Diencephalon (tissue), 1 donor: ENCODE data around the gene TUBA3D. TPM values are rescaled to one million over a fixed set of nuclear protein-coding genes. Genes with fewer than 3 reads are reported as not detected.

Source experiments
- total RNA-seq: library from RNA; depleted of rRNA; stranded (reverse); fragments of >200 nt; gene quantifications from one replicate; pipeline ENCODE4 v1.2.3, GENCODE V29; 2014

TUBA3D gene
- total RNA-seq, result not detected

DNA sequence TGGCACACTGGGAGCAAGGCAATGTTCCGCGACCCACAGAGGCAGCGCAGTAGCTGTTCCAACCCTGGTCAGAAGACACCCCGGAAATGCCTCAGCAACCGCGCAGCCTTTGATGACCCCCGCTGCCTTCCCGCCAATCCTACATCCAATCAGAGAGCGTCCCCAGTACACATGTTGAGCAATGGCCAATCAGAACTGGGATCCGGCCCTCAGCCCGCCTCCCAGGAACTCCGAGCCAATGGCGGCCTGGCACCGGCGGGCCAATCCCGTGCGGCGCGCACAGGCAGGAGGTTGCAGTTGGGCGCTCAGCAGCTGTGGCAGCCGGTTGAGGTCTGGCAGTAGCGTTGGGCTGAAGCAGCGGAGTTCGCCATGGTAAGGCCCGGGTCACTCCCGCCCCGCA lies at the start of gene TUBA3D:
Gene TUBA3D, plus strand, starts transcription at position 289 of the 400 bp plus-strand sequence. Its CDS starts 81 bp downstream, at position 370.

DNA sequence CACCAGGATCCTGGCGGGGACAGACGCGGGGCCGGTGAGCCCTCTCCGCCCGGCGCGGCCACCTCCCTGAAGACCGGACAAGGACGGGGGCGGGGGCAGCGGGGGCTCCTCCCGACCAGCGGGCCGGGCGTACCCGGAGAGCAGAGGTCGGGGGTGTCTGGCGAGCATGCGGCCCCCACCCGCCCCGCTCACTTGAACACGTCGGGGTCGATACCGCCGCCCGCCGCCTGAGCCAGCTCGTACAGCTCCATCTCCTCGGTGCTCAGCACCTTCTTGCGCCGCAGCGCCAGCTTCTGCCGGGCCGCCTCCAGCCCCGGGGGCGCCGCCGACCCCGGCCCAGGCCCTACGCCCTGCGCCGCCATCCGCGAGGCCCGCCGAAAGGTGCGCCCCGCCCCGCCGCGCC lies 16.1 kb downstream of the TUBA3D start, which contains the start of gene MZT2A:
Gene MZT2A, minus strand, starts transcription at position 383 of the 403 bp plus-strand sequence. Its CDS starts 21 bp downstream, at position 362.

DNA sequence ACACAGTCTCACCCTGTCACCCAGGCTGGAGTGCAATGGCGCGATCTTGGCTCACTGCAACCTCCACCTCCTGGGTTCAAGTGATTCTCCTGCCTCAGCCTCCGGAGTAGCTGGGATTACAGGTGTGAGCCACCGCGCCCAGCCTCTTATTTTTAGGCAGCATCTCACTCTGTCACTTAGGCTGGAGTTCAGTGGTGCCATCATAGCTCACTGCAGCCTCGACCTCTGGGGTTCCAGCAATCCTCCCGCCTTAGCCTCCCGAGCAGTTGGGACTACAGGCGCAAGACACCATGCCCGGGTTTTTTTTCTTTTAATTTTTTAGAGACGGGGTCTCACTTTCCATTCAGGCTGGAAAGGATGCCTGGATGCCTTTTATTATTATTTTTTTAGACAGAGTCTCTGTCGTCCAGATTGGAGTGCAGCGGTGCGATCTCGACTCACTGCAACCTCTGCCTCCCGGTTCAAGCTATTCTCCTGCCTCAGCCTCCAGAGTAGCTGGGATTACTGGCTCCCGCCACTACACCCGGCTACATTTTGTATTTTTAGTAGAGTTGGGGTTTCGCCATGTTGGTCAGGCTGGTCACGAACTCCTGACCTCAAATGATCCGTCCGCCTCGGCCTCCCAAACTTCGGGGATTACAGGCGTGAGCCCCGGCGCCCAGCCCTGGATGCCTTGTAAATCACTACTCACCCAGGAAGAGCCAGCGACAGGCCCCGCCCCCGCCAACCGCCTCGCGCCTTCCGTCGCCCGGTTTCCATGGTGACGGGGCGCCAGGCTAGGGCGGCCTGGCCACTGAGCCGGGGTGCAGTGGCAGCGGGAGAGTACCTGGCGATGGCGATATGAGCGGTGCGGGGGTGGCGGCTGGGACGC lies 51.4 kb downstream of the TUBA3D start, which contains the start of gene CCDC74A:
Gene CCDC74A, plus strand, starts transcription at position 758 of the 871 bp plus-strand sequence. Its CDS starts 83 bp downstream, at position 841.

Other genes starting within 250 kb of the TUBA3D start
- gene RAB6D, start 112.0 kb upstream of the TUBA3D start, total RNA-seq, result 3.0 TPM
- 60.7 TPM for gene MZT2A, start 16.3 kb downstream of the TUBA3D start, total RNA-seq
- 10.4 TPM for gene CCDC74A, start 51.8 kb downstream of the TUBA3D start, total RNA-seq